Thyroid gland (tissue), 4 donors: ENCODE results near the gene CDC42SE1.

Experiments
- POLR2A ChIP-seq, 2 donors: fragments of 450-650 bp; IDR thresholded peaks; one replicate each; pipeline ENCODE4 v1.6.1; 2017; ENCODE audit warnings: antibody characterized with exemption in 2 of 2, mild to moderate bottlenecking in 2 of 2, moderate library complexity in 1 of 2
- TF ChIP-seq, protein P1 (sequence below), 6 experiments: fragments of 200-600 bp in 3 of 6; fragments of 450-650 bp in 3 of 6; sonication (generic) in 3 of 6; IDR thresholded peaks; one replicate each; pipeline ENCODE4 v1.5.1; 2016 to 2019; ENCODE audit warnings: antibody characterized with exemption in 6 of 6, mild to moderate bottlenecking in 2 of 6, inconsistent platforms in 1 of 6, moderate library complexity in 1 of 6

DNA sequence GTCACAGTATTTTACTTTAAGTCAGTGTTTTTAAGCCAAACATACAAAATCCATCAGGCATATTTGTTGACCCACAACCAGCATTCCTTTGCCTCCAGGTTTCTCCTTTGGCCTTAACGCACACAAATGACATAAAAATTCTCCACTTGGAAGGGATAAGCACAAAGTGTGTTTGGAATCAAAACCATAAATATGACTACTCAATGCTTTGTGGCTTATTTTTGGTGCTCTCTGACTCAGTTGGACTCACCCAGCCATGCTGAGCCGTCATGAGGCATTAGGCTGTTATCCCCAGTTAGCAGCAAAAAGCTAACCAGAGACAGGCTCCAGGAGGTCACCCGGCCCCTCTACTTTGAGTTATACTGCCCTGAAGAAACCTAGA is 50.2 kb downstream of the CDC42SE1 start:
- TF ChIP-seq, protein P1, sequence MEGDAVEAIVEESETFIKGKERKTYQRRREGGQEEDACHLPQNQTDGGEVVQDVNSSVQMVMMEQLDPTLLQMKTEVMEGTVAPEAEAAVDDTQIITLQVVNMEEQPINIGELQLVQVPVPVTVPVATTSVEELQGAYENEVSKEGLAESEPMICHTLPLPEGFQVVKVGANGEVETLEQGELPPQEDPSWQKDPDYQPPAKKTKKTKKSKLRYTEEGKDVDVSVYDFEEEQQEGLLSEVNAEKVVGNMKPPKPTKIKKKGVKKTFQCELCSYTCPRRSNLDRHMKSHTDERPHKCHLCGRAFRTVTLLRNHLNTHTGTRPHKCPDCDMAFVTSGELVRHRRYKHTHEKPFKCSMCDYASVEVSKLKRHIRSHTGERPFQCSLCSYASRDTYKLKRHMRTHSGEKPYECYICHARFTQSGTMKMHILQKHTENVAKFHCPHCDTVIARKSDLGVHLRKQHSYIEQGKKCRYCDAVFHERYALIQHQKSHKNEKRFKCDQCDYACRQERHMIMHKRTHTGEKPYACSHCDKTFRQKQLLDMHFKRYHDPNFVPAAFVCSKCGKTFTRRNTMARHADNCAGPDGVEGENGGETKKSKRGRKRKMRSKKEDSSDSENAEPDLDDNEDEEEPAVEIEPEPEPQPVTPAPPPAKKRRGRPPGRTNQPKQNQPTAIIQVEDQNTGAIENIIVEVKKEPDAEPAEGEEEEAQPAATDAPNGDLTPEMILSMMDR (IDR thresholded peaks at IDR 0.05): no peak
- TF ChIP-seq POLR2A (IDR thresholded peaks at IDR 0.05): no peak
